Mesenchymal stem cell (in vitro differentiated cells and primary cell): ENCODE data around the gene MAN2A1.

ENCODE experiments used
- DNase-seq: peaks from one replicate; pipeline ENCODE4 v3.0.0-alpha.2; 2013
- H2AFZ ChIP-seq: one replicate; pipeline ENCODE4 v1.6.1; 2013; ENCODE audit warnings: low read depth, mild to moderate bottlenecking, control low read depth, inconsistent platforms, low read length, moderate library complexity
- H2AK5ac ChIP-seq: 2 replicates; pipeline ENCODE4 v1.6.1; 2013; ENCODE audit warnings: low read length, moderate library complexity, mild to moderate bottlenecking, inconsistent platforms; ENCODE audit not compliant: severe bottlenecking
- H2BK120ac ChIP-seq: one replicate; pipeline ENCODE4 v1.6.1; 2013; ENCODE audit warnings: low read depth, mild to moderate bottlenecking, inconsistent platforms, low read length, moderate library complexity
- H2BK12ac ChIP-seq, 2 experiments: one replicate each; pipeline ENCODE4 v1.6.1; 2013; ENCODE audit warnings: inconsistent platforms in 2 of 2, low read length in 2 of 2, mild to moderate bottlenecking in 2 of 2, moderate library complexity in 2 of 2, control low read depth in 1 of 2
- H2BK15ac ChIP-seq: one replicate; pipeline ENCODE4 v1.6.1; 2013; ENCODE audit warnings: mild to moderate bottlenecking, low read depth, inconsistent platforms; ENCODE audit not compliant: poor library complexity, severe bottlenecking
- H2BK5ac ChIP-seq: 2 replicates; pipeline ENCODE4 v1.6.1; 2013; ENCODE audit warnings: low read depth, mild to moderate bottlenecking, low read length, control low read depth, inconsistent platforms; ENCODE audit not compliant: poor library complexity, severe bottlenecking
- H3K14ac ChIP-seq, 2 experiments: one replicate each; pipeline ENCODE4 v1.6.1; 2013; ENCODE audit warnings: inconsistent platforms in 2 of 2, low read length in 2 of 2, control low read depth in 1 of 2, mild to moderate bottlenecking in 1 of 2, moderate library complexity in 1 of 2
- H3K18ac ChIP-seq, 2 experiments: one replicate each; pipeline ENCODE4 v1.6.1; 2013; ENCODE audit warnings: inconsistent platforms in 2 of 2, low read length in 2 of 2, control low read depth in 1 of 2, low read depth in 1 of 2, mild to moderate bottlenecking in 1 of 2
- H3K23ac ChIP-seq, 2 experiments: one replicate each; pipeline ENCODE4 v1.6.1; 2013; ENCODE audit warnings: inconsistent platforms in 2 of 2, low read length in 2 of 2, mild to moderate bottlenecking in 2 of 2, moderate library complexity in 2 of 2, control low read depth in 1 of 2
- H3K27ac ChIP-seq: 2 replicates; pipeline ENCODE4 v1.5.1; 2013; ENCODE audit warnings: mild to moderate bottlenecking, moderate library complexity, low read length, control low read depth, inconsistent platforms; ENCODE audit not compliant: poor library complexity, severe bottlenecking
- H3K27me3 ChIP-seq, 2 experiments: 2 replicates each; pipeline versions ENCODE4 v1.6.1 to v1.7.0; 2013; ENCODE audit warnings: low read length in 2 of 2, mild to moderate bottlenecking in 2 of 2, moderate library complexity in 2 of 2, control low read depth in 1 of 2, inconsistent platforms in 1 of 2; ENCODE audit not compliant: control insufficient read depth in 1 of 2, insufficient read depth in 1 of 2
- H3K36me3 ChIP-seq, 2 experiments: 2 replicates each; pipeline versions ENCODE4 v1.6.1 to v1.7.0; 2013; ENCODE audit warnings: low read length in 2 of 2, control low read depth in 1 of 2, inconsistent platforms in 1 of 2, low read depth in 1 of 2, mild to moderate bottlenecking in 1 of 2; ENCODE audit not compliant: insufficient read depth in 2 of 2, control insufficient read depth in 1 of 2
- H3K4ac ChIP-seq, 2 experiments: one replicate each; pipeline ENCODE4 v1.6.1; 2013; ENCODE audit warnings: inconsistent platforms in 2 of 2, low read length in 2 of 2, mild to moderate bottlenecking in 2 of 2, moderate library complexity in 2 of 2, control low read depth in 1 of 2, low read depth in 1 of 2
- H3K4me1 ChIP-seq: 2 replicates; pipeline ENCODE4 v1.6.1; 2013; ENCODE audit warnings: low read depth, low read length, control low read depth; ENCODE audit not compliant: control insufficient read depth, insufficient read depth
- H3K4me2 ChIP-seq: 2 replicates; pipeline ENCODE4 v1.6.1; 2013; ENCODE audit warnings: low read length, mild to moderate bottlenecking, inconsistent platforms; ENCODE audit not compliant: poor library complexity, severe bottlenecking
- H3K4me3 ChIP-seq, 2 experiments: 2 replicates each; pipeline versions ENCODE4 v1.5.1 to v1.7.0; 2013; ENCODE audit warnings: low read length in 2 of 2, mild to moderate bottlenecking in 2 of 2, control low read depth in 1 of 2, low read depth in 1 of 2; ENCODE audit not compliant: insufficient read depth in 1 of 2
- H3K79me1 ChIP-seq: replicated peaks from 2 replicates; pipeline ENCODE4 v1.6.1; 2013; ENCODE audit warnings: mild to moderate bottlenecking, control low read depth, low read length, inconsistent platforms; ENCODE audit not compliant: poor library complexity, severe bottlenecking
- H3K9ac ChIP-seq: 2 replicates; pipeline ENCODE4 v1.7.0; 2013; ENCODE audit warnings: mild to moderate bottlenecking, low read length, moderate library complexity
- H3K9me3 ChIP-seq: 2 replicates; pipeline ENCODE4 v1.7.0; 2013; ENCODE audit warnings: mild to moderate bottlenecking, low read length; ENCODE audit not compliant: control insufficient read depth
- H4K8ac ChIP-seq: one replicate; pipeline ENCODE4 v1.6.1; 2013; ENCODE audit warnings: inconsistent platforms, mild to moderate bottlenecking, low read length, moderate library complexity
- H4K91ac ChIP-seq: one replicate; pipeline ENCODE4 v1.6.1; 2013; ENCODE audit warnings: mild to moderate bottlenecking, low read length, inconsistent platforms
- WGBS: methylation state at CpG from one replicate; pipeline ENCODE4 v1.1.7; 2013; ENCODE audit warnings: mixed read lengths; 5-methylcytosine and 5-hydroxymethylcytosine counted together

MAN2A1 gene

GRCh38 chr5:109704282-109704952, 14.7 kb downstream of the MAN2A1 start:
- Histone ChIP-seq H2BK15ac (no peak overlapping the region), H2BK120ac (no peak overlapping the region), H3K79me1 (peaks cover 20% of the 10 kb centered on the region), H3K4me3 (no peak overlapping the region), H2BK12ac (no peak overlapping the region), H3K27ac (no peak overlapping the region), H3K36me3 (peaks cover 2 to 3% of the 10 kb centered on the region in 2 experiments), H3K23ac (no peak overlapping the region), H2AK5ac (no peak overlapping the region), H4K91ac (no peak overlapping the region), H3K14ac (no peak overlapping the region), H3K18ac (no peak overlapping the region), H3K27me3 (no peaks in the 10 kb centered on the region), H3K9ac (no peak overlapping the region), H4K8ac (no peak overlapping the region), H3K4me2 (no peak overlapping the region), H3K4ac (no peak overlapping the region), H2BK5ac (no peak overlapping the region), H3K4me1 (peaks cover 2% of the 10 kb centered on the region), H2AFZ (no peak overlapping the region), H3K9me3 (no peaks in the 10 kb centered on the region)
- 91% methylated on average over 10 of the region's 10 CpGs for WGBS
- DNase-seq = no peak

DNA sequence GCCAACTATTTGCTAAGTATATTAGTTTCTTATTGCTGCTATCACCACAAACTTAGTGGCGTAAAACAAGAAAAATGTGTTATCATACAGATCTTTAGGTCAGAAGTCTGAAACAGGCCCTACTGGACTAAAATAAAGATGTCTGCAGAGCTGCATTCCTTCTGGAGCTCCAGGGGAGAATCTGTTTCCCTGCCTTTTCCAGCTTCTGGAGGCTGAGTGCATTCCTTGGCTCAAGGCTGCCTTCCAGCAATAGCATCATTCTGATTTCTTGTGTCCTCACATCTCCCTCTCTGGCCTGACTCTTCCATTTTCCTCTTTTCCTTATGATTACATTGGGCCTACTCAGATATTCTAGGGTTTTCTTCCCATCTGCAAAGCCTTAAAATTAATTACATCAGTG, 15.9 kb downstream of the MAN2A1 start:
- Histone ChIP-seq H3K36me3 (peaks cover 0 to 3% of the 10 kb centered on the region in 2 experiments), H2BK5ac (no peak overlapping the region), H3K9ac (no peak overlapping the region), H3K4ac (no peak overlapping the region), H3K14ac (no peak overlapping the region), H3K18ac (no peak overlapping the region), H2AK5ac (no peak overlapping the region), H3K27ac (no peak overlapping the region), H3K9me3 (no peaks in the 10 kb centered on the region), H2BK12ac (no peak overlapping the region), H3K27me3 (no peaks in the 10 kb centered on the region), H3K79me1 (peaks cover 18% of the 10 kb centered on the region), H3K23ac (no peak overlapping the region), H2BK15ac (no peak overlapping the region), H4K8ac (no peak overlapping the region), H3K4me3 (no peak overlapping the region), H4K91ac (no peak overlapping the region), H2BK120ac (no peak overlapping the region), H2AFZ (no peak overlapping the region), H3K4me1 (peaks cover 2% of the 10 kb centered on the region), H3K4me2 (no peak overlapping the region)
- WGBS = 95% methylated on average over 1 of the region's 1 CpG
- DNase-seq = peak; percentile 28

GRCh38 chr5:109706095-109706494, 16.4 kb downstream of the MAN2A1 start:
- H4K8ac ChIP-seq = no peak overlapping the region
- peaks cover 2% of the 10 kb centered on the region for H3K4me1 ChIP-seq
- H3K4me2 ChIP-seq = no peak overlapping the region
- WGBS = 80% methylated on average over 1 of the region's 1 CpG
- no peaks in the 10 kb centered on the region for H3K9me3 ChIP-seq
- no peak overlapping the region for H3K4ac ChIP-seq
- H2AFZ ChIP-seq = no peak overlapping the region
- peaks cover 0 to 3% of the 10 kb centered on the region in 2 experiments for H3K36me3 ChIP-seq
- no peak overlapping the region for H2BK12ac ChIP-seq
- DNase-seq = no peak
- H2BK15ac ChIP-seq = no peak overlapping the region
- H3K4me3 ChIP-seq = no peak overlapping the region
- no peak overlapping the region for H3K27ac ChIP-seq
- no peak overlapping the region for H3K14ac ChIP-seq
- H3K27me3 ChIP-seq = no peaks in the 10 kb centered on the region
- H4K91ac ChIP-seq = no peak overlapping the region
- H3K9ac ChIP-seq = no peak overlapping the region
- H2AK5ac ChIP-seq = no peak overlapping the region
- no peak overlapping the region for H2BK120ac ChIP-seq
- no peak overlapping the region for H3K23ac ChIP-seq
- no peak overlapping the region for H3K18ac ChIP-seq
- peaks cover 18% of the 10 kb centered on the region for H3K79me1 ChIP-seq
- no peak overlapping the region for H2BK5ac ChIP-seq

GRCh38 chr5:109707531-109707930, 17.8 kb downstream of the MAN2A1 start:
- Histone ChIP-seq H2BK5ac (no peak overlapping the region), H3K27ac (no peak overlapping the region), H2BK15ac (no peak overlapping the region), H3K4me1 (peaks cover 2% of the 10 kb centered on the region), H3K18ac (no peak overlapping the region), H4K8ac (no peak overlapping the region), H2AK5ac (no peak overlapping the region), H2BK120ac (no peak overlapping the region), H3K27me3 (no peaks in the 10 kb centered on the region), H3K9ac (no peak overlapping the region), H3K36me3 (peaks cover 0 to 3% of the 10 kb centered on the region in 2 experiments), H3K79me1 (peaks cover 18% of the 10 kb centered on the region), H4K91ac (no peak overlapping the region), H3K23ac (no peak overlapping the region), H3K14ac (no peak overlapping the region), H3K9me3 (no peaks in the 10 kb centered on the region), H3K4me3 (no peak overlapping the region), H3K4me2 (no peak overlapping the region), H3K4ac (no peak overlapping the region), H2BK12ac (no peak overlapping the region), H2AFZ (no peak overlapping the region)
- DNase-seq = no peak
- 81% methylated on average over 2 of the region's 2 CpGs for WGBS
